GM04504 (cell line): ENCODE results near the gene FUBP3.

Source experiments
- DNase-seq: peaks from one replicate; pipeline ENCODE4 v3.0.0-alpha.2; 2012; ENCODE audit warnings: low read depth

Gene FUBP3

GRCh38 chr9:130634191-130634768, 54.9 kb downstream of the FUBP3 start:
- no peak for DNase-seq

GRCh38 chr9:130634801-130635200, 55.4 kb downstream of the FUBP3 start:
- DNase-seq = no peak

- DNase-seq = no peak
Observed at GRCh38 chr9:130635306-130635705, 55.9 kb downstream of the FUBP3 start.

- no peak for DNase-seq
Observed at GRCh38 chr9:130635721-130636647, 56.6 kb downstream of the FUBP3 start.

- no peak for DNase-seq
Observed at GRCh38 chr9:130636648-130637020, 57.3 kb downstream of the FUBP3 start.

- no peak for DNase-seq
Observed at GRCh38 chr9:130638284-130639123, 59.1 kb downstream of the FUBP3 start.

- no peak for DNase-seq
Observed at GRCh38 chr9:130639124-130639765, 59.9 kb downstream of the FUBP3 start.

- no peak for DNase-seq
Observed at GRCh38 chr9:130639866-130640555, 60.6 kb downstream of the FUBP3 start.

- no peak for DNase-seq
Observed at GRCh38 chr9:130640681-130641080, 61.3 kb downstream of the FUBP3 start.

- DNase-seq = no peak
Observed at GRCh38 chr9:130642926-130643325, 63.5 kb downstream of the FUBP3 start.

GRCh38 chr9:130651221-130651620, 71.8 kb downstream of the FUBP3 start:
- DNase-seq = no peak

GRCh38 chr9:130651752-130652151, 72.4 kb downstream of the FUBP3 start:
- DNase-seq = no peak

- DNase-seq = no peak
Observed at GRCh38 chr9:130654879-130655278, 75.5 kb downstream of the FUBP3 start.

- no peak for DNase-seq
Observed at GRCh38 chr9:130658893-130659698, 79.7 kb downstream of the FUBP3 start.

GRCh38 chr9:130659699-130660248, 80.4 kb downstream of the FUBP3 start:
- DNase-seq = no peak

GRCh38 chr9:130660326-130660682, 80.9 kb downstream of the FUBP3 start:
- DNase-seq = no peak

GRCh38 chr9:130660683-130661450, 81.5 kb downstream of the FUBP3 start:
- no peak for DNase-seq

GRCh38 chr9:130661451-130662098, 82.2 kb downstream of the FUBP3 start:
- DNase-seq = no peak
